ENCODE results near the gene PPARGC1A. TPM values are rescaled to one million over a fixed set of nuclear protein-coding genes. Genes with fewer than 3 reads are reported as not detected.

Gene PPARGC1A
- total and polyA plus RNA-seq, 2 of the 13 experiments (the other 11 are each of a cell fraction or from before 2014, with no cell fraction given), result 20.7 to 37.3 TPM

DNA sequence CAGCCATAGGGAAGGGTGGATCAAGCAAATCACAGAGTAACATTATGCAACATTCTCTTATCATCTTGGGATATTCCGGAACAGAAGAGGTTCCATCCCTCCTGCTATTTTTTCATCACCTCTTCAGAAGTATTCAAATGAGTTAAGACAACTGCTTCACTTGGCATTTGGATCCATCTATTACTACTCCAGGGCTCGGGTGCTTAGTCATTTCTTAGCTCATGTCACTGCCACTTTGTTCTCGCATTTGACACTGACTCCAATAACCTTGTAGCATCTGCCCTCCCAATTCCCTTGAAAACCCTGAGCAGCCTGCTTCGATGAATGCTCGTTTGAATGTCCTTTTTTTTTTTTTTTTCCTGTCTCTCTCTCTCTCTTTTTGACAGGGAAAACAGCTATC, 114.9 kb downstream of the PPARGC1A start (continued):
- TF ChIP-seq, protein P1, sequence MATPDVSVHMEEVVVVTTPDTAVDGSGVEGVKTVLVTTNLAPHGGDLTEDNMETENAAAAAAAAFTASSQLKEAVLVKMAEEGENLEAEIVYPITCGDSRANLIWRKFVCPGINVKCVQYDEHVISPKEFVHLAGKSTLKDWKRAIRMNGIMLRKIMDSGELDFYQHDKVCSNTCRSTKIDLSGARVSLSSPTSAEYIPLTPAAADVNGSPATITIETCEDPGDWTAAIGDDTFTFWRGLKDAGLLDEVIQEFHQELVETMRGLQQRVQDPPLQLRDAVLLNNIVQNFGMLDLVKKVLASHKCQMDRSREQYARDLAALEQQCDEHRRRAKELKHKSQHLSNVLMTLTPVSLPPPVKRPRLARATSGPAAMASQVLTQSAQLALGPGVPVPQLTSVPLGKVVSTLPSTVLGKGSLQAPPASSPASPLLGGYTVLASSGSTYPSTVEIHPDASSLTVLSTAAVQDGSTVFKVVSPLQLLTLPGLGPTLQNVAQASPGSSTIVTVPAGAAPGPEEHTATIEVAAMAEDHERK (CRISPR knock-in tag; IDR thresholded peaks at IDR 0.05; ENCODE audit: low read depth), result no peak
- TF ChIP-seq NFRKB (IDR thresholded peaks at IDR 0.05), result no peak
- no peak for TF ChIP-seq ZNF605 (CRISPR knock-in tag; IDR thresholded peaks at IDR 0.05)
- TF ChIP-seq ZNF556 (CRISPR knock-in tag; IDR thresholded peaks at IDR 0.05; ENCODE audit: borderline replicate concordance), result no peak
- TF ChIP-seq FLYWCH1 (CRISPR knock-in tag; IDR thresholded peaks at IDR 0.05), result no peak
- no peak for TF ChIP-seq ZNF777 (CRISPR knock-in tag; IDR thresholded peaks at IDR 0.05)
- TF ChIP-seq KLF6 (CRISPR knock-in tag; IDR thresholded peaks at IDR 0.05), result no peak

DNA sequence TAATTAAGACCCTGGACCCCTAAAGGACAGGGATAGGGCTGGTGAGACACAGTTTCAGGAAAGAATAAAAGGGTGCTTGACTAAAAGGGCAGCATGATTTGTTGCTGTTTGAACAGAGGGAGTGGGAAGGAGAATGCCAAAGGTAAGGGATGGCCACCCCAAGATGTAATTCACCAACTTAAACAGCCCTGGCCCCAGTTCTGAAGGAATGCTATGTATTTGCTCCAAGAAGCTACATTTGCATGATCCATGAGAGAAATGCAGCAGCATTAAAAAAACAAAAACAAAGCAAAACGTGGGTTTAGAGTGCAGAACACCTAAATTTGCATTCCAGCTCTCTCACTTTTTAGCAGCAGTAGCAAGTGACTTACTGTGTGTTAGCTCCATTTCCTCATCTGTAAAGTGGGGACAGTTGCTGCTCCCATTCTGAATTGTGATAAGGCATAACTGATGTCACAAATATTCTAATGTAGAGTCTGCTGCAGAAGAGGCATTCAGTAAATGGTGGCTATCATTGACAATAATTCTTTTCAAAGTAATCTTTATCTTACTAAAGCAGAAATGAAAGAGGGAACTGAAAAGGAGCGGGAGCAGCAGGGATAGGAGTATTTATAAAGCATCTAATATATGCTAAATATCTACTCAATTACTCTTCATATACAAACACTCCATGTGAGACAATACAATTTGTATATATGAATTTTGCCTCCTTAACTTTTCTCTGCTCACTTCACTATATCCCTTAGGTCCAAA, 115.8 kb downstream of the PPARGC1A start:
- POLR2A ChIA-PET, result no interaction called here
- FAIRE-seq, result no peak
- no peaks in the 10 kb centered on the region for H3K79me2 ChIP-seq (ENCODE audit: insufficient read depth, low read length)
- in situ Hi-C loops (cut with HindIII; ENCODE audit: extremely low pct_ligation_motif_present, low pct_unique_long_range_greater_than_20kb), result no loop called here
- no peak overlapping the region for H3K9ac ChIP-seq (ENCODE audit: insufficient read depth, low read depth, low read length)
- intact Hi-C loops (cut with micrococcal nuclease; ENCODE audit: unreplicated experiment), result loop anchor here (2.0 kb wide), 1 partner anchor 149 kb away; no protein-coding TSS in a partner anchor
- 74% methylated on average over 2 of the region's 2 CpGs for WGBS (ENCODE audit: low lambda C conversion rate)
- no TSS peak for BruUV-seq (replicated peaks)
- no peaks in the 10 kb centered on the region for H3K9me3 ChIP-seq (ENCODE audit: low read length)
- H3K27me3 ChIP-seq (ENCODE audit: control insufficient read depth in 1 of 2, insufficient read depth in 2 of 2, low read length in 2 of 2), result no peaks in the 10 kb centered on the region
- no peak overlapping the region for H2AFZ ChIP-seq (ENCODE audit: low read length)
- H3K4me2 ChIP-seq (ENCODE audit: low read depth, low read length), result no peak overlapping the region
- DNase-seq (ENCODE audit: low spot score), result no peak
- no peaks in the 10 kb centered on the region for H4K20me1 ChIP-seq (ENCODE audit: insufficient read depth, low read length)
- no peak overlapping the region for H3K27ac ChIP-seq (ENCODE audit: extremely low read length, insufficient read depth, low read length)
- no peaks in the 10 kb centered on the region for H3K36me3 ChIP-seq (replicated peaks in 1 of 2; ENCODE audit: control insufficient read depth in 1 of 2, insufficient read depth in 2 of 2, low read length in 2 of 2)
- no peak overlapping the region for H3K4me3 ChIP-seq (replicated peaks in 1 of 3; ENCODE audit: insufficient read depth in 1 of 3, low read depth in 2 of 3, low read length in 3 of 3)
- no peak for ATAC-seq
- no peaks in the 10 kb centered on the region for H3K4me1 ChIP-seq (ENCODE audit: insufficient read depth, low read length)
- CTCF ChIA-PET (ENCODE audit: low intra/inter-chr PET ratio, low total read pairs), result no interaction called here
- TF ChIP-seq, protein P2, sequence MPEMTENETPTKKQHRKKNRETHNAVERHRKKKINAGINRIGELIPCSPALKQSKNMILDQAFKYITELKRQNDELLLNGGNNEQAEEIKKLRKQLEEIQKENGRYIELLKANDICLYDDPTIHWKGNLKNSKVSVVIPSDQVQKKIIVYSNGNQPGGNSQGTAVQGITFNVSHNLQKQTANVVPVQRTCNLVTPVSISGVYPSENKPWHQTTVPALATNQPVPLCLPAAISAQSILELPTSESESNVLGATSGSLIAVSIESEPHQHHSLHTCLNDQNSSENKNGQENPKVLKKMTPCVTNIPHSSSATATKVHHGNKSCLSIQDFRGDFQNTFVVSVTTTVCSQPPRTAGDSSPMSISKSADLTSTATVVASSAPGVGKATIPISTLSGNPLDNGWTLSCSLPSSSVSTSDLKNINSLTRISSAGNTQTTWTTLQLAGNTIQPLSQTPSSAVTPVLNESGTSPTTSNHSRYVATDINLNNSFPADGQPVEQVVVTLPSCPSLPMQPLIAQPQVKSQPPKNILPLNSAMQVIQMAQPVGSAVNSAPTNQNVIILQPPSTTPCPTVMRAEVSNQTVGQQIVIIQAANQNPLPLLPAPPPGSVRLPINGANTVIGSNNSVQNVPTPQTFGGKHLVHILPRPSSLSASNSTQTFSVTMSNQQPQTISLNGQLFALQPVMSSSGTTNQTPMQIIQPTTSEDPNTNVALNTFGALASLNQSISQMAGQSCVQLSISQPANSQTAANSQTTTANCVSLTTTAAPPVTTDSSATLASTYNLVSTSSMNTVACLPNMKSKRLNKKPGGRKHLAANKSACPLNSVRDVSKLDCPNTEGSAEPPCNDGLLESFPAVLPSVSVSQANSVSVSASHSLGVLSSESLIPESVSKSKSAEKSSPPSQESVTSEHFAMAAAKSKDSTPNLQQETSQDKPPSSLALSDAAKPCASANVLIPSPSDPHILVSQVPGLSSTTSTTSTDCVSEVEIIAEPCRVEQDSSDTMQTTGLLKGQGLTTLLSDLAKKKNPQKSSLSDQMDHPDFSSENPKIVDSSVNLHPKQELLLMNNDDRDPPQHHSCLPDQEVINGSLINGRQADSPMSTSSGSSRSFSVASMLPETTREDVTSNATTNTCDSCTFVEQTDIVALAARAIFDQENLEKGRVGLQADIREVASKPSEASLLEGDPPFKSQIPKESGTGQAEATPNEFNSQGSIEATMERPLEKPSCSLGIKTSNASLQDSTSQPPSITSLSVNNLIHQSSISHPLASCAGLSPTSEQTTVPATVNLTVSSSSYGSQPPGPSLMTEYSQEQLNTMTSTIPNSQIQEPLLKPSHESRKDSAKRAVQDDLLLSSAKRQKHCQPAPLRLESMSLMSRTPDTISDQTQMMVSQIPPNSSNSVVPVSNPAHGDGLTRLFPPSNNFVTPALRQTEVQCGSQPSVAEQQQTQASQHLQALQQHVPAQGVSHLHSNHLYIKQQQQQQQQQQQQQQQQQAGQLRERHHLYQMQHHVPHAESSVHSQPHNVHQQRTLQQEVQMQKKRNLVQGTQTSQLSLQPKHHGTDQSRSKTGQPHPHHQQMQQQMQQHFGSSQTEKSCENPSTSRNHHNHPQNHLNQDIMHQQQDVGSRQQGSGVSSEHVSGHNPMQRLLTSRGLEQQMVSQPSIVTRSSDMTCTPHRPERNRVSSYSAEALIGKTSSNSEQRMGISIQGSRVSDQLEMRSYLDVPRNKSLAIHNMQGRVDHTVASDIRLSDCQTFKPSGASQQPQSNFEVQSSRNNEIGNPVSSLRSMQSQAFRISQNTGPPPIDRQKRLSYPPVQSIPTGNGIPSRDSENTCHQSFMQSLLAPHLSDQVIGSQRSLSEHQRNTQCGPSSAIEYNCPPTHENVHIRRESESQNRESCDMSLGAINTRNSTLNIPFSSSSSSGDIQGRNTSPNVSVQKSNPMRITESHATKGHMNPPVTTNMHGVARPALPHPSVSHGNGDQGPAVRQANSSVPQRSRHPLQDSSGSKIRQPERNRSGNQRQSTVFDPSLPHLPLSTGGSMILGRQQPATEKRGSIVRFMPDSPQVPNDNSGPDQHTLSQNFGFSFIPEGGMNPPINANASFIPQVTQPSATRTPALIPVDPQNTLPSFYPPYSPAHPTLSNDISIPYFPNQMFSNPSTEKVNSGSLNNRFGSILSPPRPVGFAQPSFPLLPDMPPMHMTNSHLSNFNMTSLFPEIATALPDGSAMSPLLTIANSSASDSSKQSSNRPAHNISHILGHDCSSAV (CRISPR knock-in tag; IDR thresholded peaks at IDR 0.05; ENCODE audit: borderline replicate concordance), result no peak
- TF ChIP-seq ZNF350 (CRISPR knock-in tag; IDR thresholded peaks at IDR 0.05; ENCODE audit: borderline replicate concordance, low read depth), result no peak
- TF ChIP-seq TSC22D2 (CRISPR knock-in tag; IDR thresholded peaks at IDR 0.05; ENCODE audit: borderline replicate concordance), result no peak
- no peak for TF ChIP-seq ZNF761 (CRISPR knock-in tag; conservative IDR thresholded peaks at IDR 0.05)
- TF ChIP-seq GTF3A (CRISPR knock-in tag; conservative IDR thresholded peaks at IDR 0.05), result no peak
- no peak for TF ChIP-seq TCF7 (IDR thresholded peaks at IDR 0.05; ENCODE audit: low read depth)

Data from HepG2 (cell line).